HEK293 (cell line): ENCODE measurements around the gene SRI.

Source experiments
- CTCF ChIA-PET: fragments of 350-600 bp; formaldehyde crosslinking; extraction: SDS; loops from one replicate; lab custom pipeline; 2021; ENCODE audit warnings: antibody characterized with exemption; lab: Yijun Ruan, JAX
- POLR2A ChIA-PET: fragments of 300-600 bp; formaldehyde crosslinking; extraction: SDS; loops from one replicate; lab custom pipeline; 2020; ENCODE audit warnings: antibody characterized with exemption, inconsistent platforms; lab: Yijun Ruan, JAX
- H3K27ac ChIP-seq: fragments of 200-500 bp; sonication (Bioruptor generic); 2 replicates; pipeline ENCODE4 v1.5.1; 2014; ENCODE audit warnings: low read depth, low read length, control low read depth, inconsistent platforms; ENCODE audit errors: extremely low read depth
- H3K36me3 ChIP-seq, 2 experiments: fragments of 200-500 bp in 1 of 2; sonication (Bioruptor generic) in 1 of 2; 1 replicate in 1 of 2; 2 replicates in 1 of 2; pipeline ENCODE4 v1.5.1; 2014 to 2017; ENCODE audit warnings: inconsistent platforms in 2 of 2, low read length in 2 of 2; ENCODE audit not compliant: control insufficient read depth in 2 of 2, insufficient read depth in 1 of 2
- H3K4me1 ChIP-seq: fragments of 200-500 bp; sonication (Bioruptor generic); 2 replicates; pipeline ENCODE4 v1.5.1; 2014; ENCODE audit warnings: mild to moderate bottlenecking, low read length, inconsistent platforms; ENCODE audit not compliant: control insufficient read depth, insufficient read depth
- H3K4me3 ChIP-seq: 2 replicates; pipeline ENCODE4 v1.5.1; 2011; ENCODE audit warnings: low read depth, mild to moderate bottlenecking, control low read depth, low read length, moderate library complexity
- H3K9me3 ChIP-seq: fragments of 200-500 bp; sonication (Bioruptor generic); 2 replicates; pipeline ENCODE4 v1.5.1; 2014; ENCODE audit warnings: low read depth, low read length, inconsistent platforms; ENCODE audit not compliant: control insufficient read depth, insufficient read depth
- GLI4 ChIP-seq: fragments of 450-650 bp; formaldehyde crosslinking; IDR thresholded peaks from 2 replicates; pipeline ENCODE4 v1.5.1; 2016; ENCODE audit warnings: missing biosample characterization, missing genetic modification characterization
- OSR2 ChIP-seq: fragments of 450-650 bp; formaldehyde crosslinking; IDR thresholded peaks from 2 replicates; pipeline ENCODE4 v1.5.1; 2016; ENCODE audit warnings: missing biosample characterization, missing genetic modification characterization
- PATZ1 ChIP-seq: fragments of 450-650 bp; formaldehyde crosslinking; IDR thresholded peaks from 2 replicates; pipeline ENCODE4 v1.5.1; 2016; ENCODE audit warnings: missing biosample characterization, missing genetic modification characterization
- SALL2 ChIP-seq: fragments of 450-650 bp; formaldehyde crosslinking; IDR thresholded peaks from 2 replicates; pipeline ENCODE4 v1.5.0; 2017; ENCODE audit warnings: missing biosample characterization, mild to moderate bottlenecking, missing genetic modification characterization, borderline replicate concordance
- SP2 ChIP-seq: fragments of 450-650 bp; formaldehyde crosslinking; IDR thresholded peaks from 2 replicates; pipeline ENCODE4 v1.5.1; 2016; ENCODE audit warnings: missing biosample characterization, missing genetic modification characterization
- SP3 ChIP-seq: fragments of 450-650 bp; formaldehyde crosslinking; IDR thresholded peaks from 2 replicates; pipeline ENCODE4 v1.5.1; 2016; ENCODE audit warnings: missing biosample characterization, missing genetic modification characterization
- ZBTB10 ChIP-seq: fragments of 450-650 bp; formaldehyde crosslinking; IDR thresholded peaks from 2 replicates; pipeline ENCODE4 v1.5.1; 2016; ENCODE audit warnings: missing biosample characterization, missing genetic modification characterization
- ZBTB7A ChIP-seq: fragments of 450-650 bp; formaldehyde crosslinking; IDR thresholded peaks from 2 replicates; pipeline ENCODE4 v1.5.1; 2016; ENCODE audit warnings: low read depth, missing biosample characterization, missing genetic modification characterization
- ZNF138 ChIP-seq: fragments of 450-650 bp; formaldehyde crosslinking; IDR thresholded peaks from 2 replicates; pipeline ENCODE4 v1.5.1; 2016; ENCODE audit warnings: missing biosample characterization, missing genetic modification characterization, borderline replicate concordance
- ZNF148 ChIP-seq: fragments of 450-650 bp; formaldehyde crosslinking; IDR thresholded peaks from 2 replicates; pipeline ENCODE4 v1.5.0; 2017; ENCODE audit warnings: missing biosample characterization, missing genetic modification characterization, borderline replicate concordance
- ZNF174 ChIP-seq: fragments of 450-650 bp; formaldehyde crosslinking; IDR thresholded peaks from 2 replicates; pipeline ENCODE4 v1.5.0; 2017; ENCODE audit warnings: missing biosample characterization, mild to moderate bottlenecking, missing genetic modification characterization
- ZNF184 ChIP-seq: fragments of 450-650 bp; IDR thresholded peaks from 2 replicates; pipeline ENCODE4 v1.5.1; 2018; ENCODE audit warnings: missing biosample characterization, mild to moderate bottlenecking, missing genetic modification characterization
- ZNF239 ChIP-seq: fragments of 450-650 bp; formaldehyde crosslinking; IDR thresholded peaks from 2 replicates; pipeline ENCODE4 v1.5.1; 2016; ENCODE audit warnings: missing biosample characterization, missing genetic modification characterization
- ZNF266 ChIP-seq: fragments of 450-650 bp; formaldehyde crosslinking; IDR thresholded peaks from 2 replicates; pipeline ENCODE4 v1.5.1; 2016; ENCODE audit warnings: missing biosample characterization, missing genetic modification characterization, low read depth
- ZNF433 ChIP-seq: fragments of 450-650 bp; formaldehyde crosslinking; IDR thresholded peaks from 2 replicates; pipeline ENCODE4 v1.5.1; 2016; ENCODE audit warnings: missing biosample characterization, missing genetic modification characterization, low read depth
- ZNF449 ChIP-seq: fragments of 450-650 bp; formaldehyde crosslinking; IDR thresholded peaks from 2 replicates; pipeline ENCODE4 v1.5.1; 2017; ENCODE audit warnings: missing biosample characterization, mild to moderate bottlenecking, missing genetic modification characterization, moderate library complexity
- ZNF501 ChIP-seq: fragments of 450-650 bp; formaldehyde crosslinking; IDR thresholded peaks from 2 replicates; pipeline ENCODE4 v1.5.1; 2016; ENCODE audit warnings: missing biosample characterization, missing genetic modification characterization
- ZNF510 ChIP-seq: fragments of 450-650 bp; formaldehyde crosslinking; IDR thresholded peaks from 2 replicates; pipeline ENCODE4 v1.5.1; 2018; ENCODE audit warnings: mild to moderate bottlenecking, missing genetic modification characterization, missing biosample characterization; ENCODE audit not compliant: insufficient replicate concordance
- ZNF548 ChIP-seq: fragments of 450-650 bp; formaldehyde crosslinking; IDR thresholded peaks from 2 replicates; pipeline ENCODE4 v1.5.1; 2016; ENCODE audit warnings: missing biosample characterization, missing genetic modification characterization
- ZNF561 ChIP-seq: fragments of 450-650 bp; IDR thresholded peaks from 2 replicates; pipeline ENCODE4 v1.5.1; 2018; ENCODE audit warnings: missing biosample characterization, missing genetic modification characterization, borderline replicate concordance
- ZNF596 ChIP-seq: fragments of 450-650 bp; IDR thresholded peaks from 2 replicates; pipeline ENCODE4 v1.5.0; 2018; ENCODE audit warnings: missing biosample characterization, mild to moderate bottlenecking, missing genetic modification characterization, moderate library complexity
- ZNF776 ChIP-seq: fragments of 450-650 bp; formaldehyde crosslinking; IDR thresholded peaks from 2 replicates; pipeline ENCODE4 v1.5.0; 2017; ENCODE audit warnings: missing biosample characterization, missing genetic modification characterization, borderline replicate concordance
- ZNF785 ChIP-seq: fragments of 450-650 bp; formaldehyde crosslinking; IDR thresholded peaks from 2 replicates; pipeline ENCODE4 v1.5.1; 2016; ENCODE audit warnings: missing biosample characterization, missing genetic modification characterization
- TF ChIP-seq, protein P1 (sequence below): fragments of 450-650 bp; formaldehyde crosslinking; IDR thresholded peaks from 2 replicates; pipeline ENCODE4 v1.5.1; 2016; ENCODE audit warnings: missing biosample characterization, missing genetic modification characterization

SRI gene

GRCh38 chr7:88268858-88269257, 49.0 kb upstream of the SRI start:
- Histone ChIP-seq H3K27ac (no peak overlapping the region), H3K4me3 (no peak overlapping the region), H3K9me3 (no peaks in the 10 kb centered on the region), H3K4me1 (no peaks in the 10 kb centered on the region)
- ChIA-PET POLR2A (no interaction called here), CTCF (no interaction called here)
- TF ChIP-seq SALL2 (tag by site-specific recombination) (no peak), ZNF266 (tag by site-specific recombination) (no peak), SP3 (tag by site-specific recombination) (no peak), GLI4 (tag by site-specific recombination) (no peak), ZNF501 (no peak), ZNF184 (tag by site-specific recombination) (no peak), ZNF138 (no peak)
- TF ChIP-seq, all 188 proteins: peak for 0
- no peaks in the 10 kb centered on the region for H3K36me3 ChIP-seq

GRCh38 chr7:88268051-88268450, 48.2 kb upstream of the SRI start:
- Histone ChIP-seq H3K27ac (no peak overlapping the region), H3K9me3 (no peaks in the 10 kb centered on the region), H3K36me3 (no peaks in the 10 kb centered on the region), H3K4me3 (no peak overlapping the region), H3K4me1 (no peaks in the 10 kb centered on the region)
- POLR2A ChIA-PET, result no interaction called here
- CTCF ChIA-PET, result interaction anchor here (0.7 kb wide), 1 partner anchor 1837 kb away, joined by 5 read pairs; no protein-coding TSS in a partner anchor
- TF ChIP-seq ZNF433 (tag by site-specific recombination) (no peak), ZNF174 (tag by site-specific recombination) (no peak), ZNF239 (tag by site-specific recombination) (no peak), ZBTB7A (tag by site-specific recombination) (no peak), ZNF596 (no peak), ZNF510 (tag by site-specific recombination) (no peak), SP2 (tag by site-specific recombination) (no peak), ZNF785 (tag by site-specific recombination) (no peak)
- TF ChIP-seq, protein P1, sequence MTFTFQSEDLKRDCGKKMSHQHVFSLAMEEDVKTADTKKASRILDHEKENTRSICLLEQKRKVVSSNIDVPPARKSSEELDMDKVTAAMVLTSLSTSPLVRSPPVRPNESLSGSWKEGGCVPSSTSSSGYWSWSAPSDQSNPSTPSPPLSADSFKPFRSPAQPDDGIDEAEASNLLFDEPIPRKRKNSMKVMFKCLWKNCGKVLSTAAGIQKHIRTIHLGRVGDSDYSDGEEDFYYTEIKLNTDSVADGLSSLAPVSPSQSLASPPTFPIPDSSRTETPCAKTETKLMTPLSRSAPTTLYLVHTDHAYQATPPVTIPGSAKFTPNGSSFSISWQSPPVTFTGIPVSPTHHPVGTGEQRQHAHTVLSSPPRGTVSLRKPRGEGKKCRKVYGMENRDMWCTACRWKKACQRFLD (tag by site-specific recombination), result no peak

GRCh38 chr7:88267421-88267820, 47.6 kb upstream of the SRI start:
- Histone ChIP-seq H3K9me3 (no peaks in the 10 kb centered on the region), H3K4me3 (no peak overlapping the region), H3K36me3 (no peaks in the 10 kb centered on the region), H3K27ac (no peak overlapping the region), H3K4me1 (no peaks in the 10 kb centered on the region)
- ChIA-PET POLR2A (no interaction called here), CTCF (interaction anchor here (0.7 kb wide), 1 partner anchor 1838 kb away, joined by 5 read pairs; no protein-coding TSS in a partner anchor)
- TF ChIP-seq OSR2 (tag by site-specific recombination), result no peak
- TF ChIP-seq ZNF449, result no peak
- no peak for TF ChIP-seq ZNF148 (tag by site-specific recombination)
- TF ChIP-seq ZNF548 (tag by site-specific recombination), result no peak
- TF ChIP-seq ZNF776 (tag by site-specific recombination), result no peak
- TF ChIP-seq PATZ1, result no peak
- TF ChIP-seq ZBTB10 (tag by site-specific recombination), result no peak
- no peak for TF ChIP-seq ZNF561 (tag by site-specific recombination)
